Endothelial cell of umbilical vein (primary cell): ENCODE results near the gene SLC16A5. TPM values are rescaled to one million over a fixed set of nuclear protein-coding genes. Genes with fewer than 3 reads are reported as not detected.

Experiments
- BruUV-seq: library from RNA; stranded (reverse); fragments of 400-500 nt; replicated peaks from 2 replicates; lab custom pipeline; 2021; lab: Mats Ljungman, UMichigan
- CTCF ChIA-PET: fragments of 300-600, 350-600 bp; sonication (Branson Sonifier 250); formaldehyde crosslinking; loops from one replicate; lab custom pipeline; 2021; ENCODE audit warnings: antibody characterized with exemption, inconsistent platforms; lab: Charles Lee
- POLR2A ChIA-PET: fragments of 300-600, 350-600 bp; sonication (Branson Sonifier 250); formaldehyde crosslinking; loops from one replicate; lab custom pipeline; 2021; ENCODE audit warnings: antibody characterized with exemption, inconsistent platforms; lab: Charles Lee
- DNase-seq: peaks from one replicate; pipeline ENCODE4 v3.0.0-alpha.2; 2011; ENCODE audit warnings: low read depth, low spot score
- FAIRE-seq: peaks from 2 replicates; lab custom pipeline; 2011; peaks lifted over from hg19 to GRCh38; lab: Jason Lieb, UNC
- H2AFZ ChIP-seq: 2 replicates; pipeline ENCODE4 v1.6.0; 2012; ENCODE audit warnings: low read depth, low read length, control low read depth, inconsistent platforms
- H3K27ac ChIP-seq: 2 replicates; pipeline ENCODE4 v1.5.1; 2011; ENCODE audit warnings: low read depth, mild to moderate bottlenecking, control low read depth, low read length, moderate library complexity; ENCODE audit not compliant: insufficient read depth
- H3K27me3 ChIP-seq, 2 experiments: 2 replicates each; pipeline versions ENCODE4 v1.6.0 to v1.6.1; 2011; ENCODE audit warnings: low read length in 2 of 2, mixed read lengths in 1 of 2; ENCODE audit not compliant: control insufficient read depth in 2 of 2, insufficient read depth in 2 of 2
- H3K36me3 ChIP-seq, 2 experiments: 2 replicates in 1 of 2; 3 replicates in 1 of 2; pipeline ENCODE4 v1.5.1; 2011; ENCODE audit warnings: low read length in 2 of 2, mild to moderate bottlenecking in 1 of 2, moderate library complexity in 1 of 2; ENCODE audit not compliant: control insufficient read depth in 2 of 2, insufficient read depth in 2 of 2; ENCODE audit errors: extremely low read depth in 1 of 2
- H3K4me1 ChIP-seq: 3 replicates; pipeline ENCODE4 v1.5.1; 2011; ENCODE audit warnings: mild to moderate bottlenecking, low read length; ENCODE audit not compliant: control insufficient read depth, insufficient read depth; ENCODE audit errors: extremely low read depth
- H3K4me2 ChIP-seq: 2 replicates; pipeline ENCODE4 v1.6.1; 2011; ENCODE audit warnings: low read length, control low read depth, mixed read lengths; ENCODE audit not compliant: insufficient read depth
- H3K4me3 ChIP-seq, 3 experiments: fragments of 200-600 bp in 1 of 3; sonication (generic), shearing (Covaris generic) in 1 of 3; replicated peaks in 1 of 3; 2 replicates each; pipeline ENCODE4 v1.5.1; 2011 to 2016; ENCODE audit warnings: control low read depth in 3 of 3, low read length in 3 of 3, mild to moderate bottlenecking in 2 of 3, inconsistent platforms in 1 of 3, low read depth in 1 of 3, moderate library complexity in 1 of 3; ENCODE audit not compliant: insufficient read depth in 1 of 3
- H3K79me2 ChIP-seq: 2 replicates; pipeline ENCODE4 v1.6.0; 2012; ENCODE audit warnings: low read length, inconsistent platforms; ENCODE audit not compliant: control insufficient read depth, insufficient read depth
- H3K9ac ChIP-seq: replicated peaks from 2 replicates; pipeline ENCODE3; 2011; ENCODE audit warnings: low read length, control low read depth; ENCODE audit not compliant: insufficient read depth; ENCODE audit errors: extremely low read depth
- H3K9me1 ChIP-seq: replicated peaks from 3 replicates; pipeline ENCODE4 v1.6.0; 2011; ENCODE audit warnings: mild to moderate bottlenecking, low read length; ENCODE audit not compliant: control insufficient read depth, insufficient read depth; ENCODE audit errors: extremely low read depth
- H3K9me3 ChIP-seq: replicated peaks from 2 replicates; pipeline ENCODE4 v1.5.1; 2012; ENCODE audit warnings: low read length, inconsistent platforms; ENCODE audit not compliant: control insufficient read depth, insufficient read depth
- H4K20me1 ChIP-seq: replicated peaks from 2 replicates; pipeline ENCODE3; 2011; ENCODE audit warnings: mild to moderate bottlenecking, low read length; ENCODE audit not compliant: control insufficient read depth, insufficient read depth; ENCODE audit errors: extremely low read depth
- EZH2 ChIP-seq: IDR thresholded peaks from 2 replicates; pipeline ENCODE4 v1.6.1; 2012; ENCODE audit warnings: borderline replicate concordance, low read depth, mild to moderate bottlenecking, moderate library complexity, low read length, inconsistent platforms; ENCODE audit not compliant: severe bottlenecking
- FOS ChIP-seq: IDR thresholded peaks from 2 replicates; pipeline ENCODE4 v1.6.1; 2011; ENCODE audit warnings: mild to moderate bottlenecking, low read length, moderate library complexity, borderline replicate concordance; ENCODE audit not compliant: insufficient read depth
- GATA2 ChIP-seq: IDR thresholded peaks from 2 replicates; pipeline ENCODE4 v1.7.0; 2011; ENCODE audit warnings: low read depth, mild to moderate bottlenecking, moderate library complexity, mixed read lengths, low read length; ENCODE audit not compliant: insufficient read length, insufficient read depth
- JUN ChIP-seq: IDR thresholded peaks from 2 replicates; pipeline ENCODE4 v1.6.1; 2011; ENCODE audit warnings: borderline replicate concordance, low read depth; ENCODE audit not compliant: insufficient read length, insufficient read depth
- MYC ChIP-seq: IDR thresholded peaks from one replicate; pipeline ENCODE4 v1.6.1; 2011; ENCODE audit warnings: mild to moderate bottlenecking, low read depth, low read length
- POLR2A ChIP-seq: IDR thresholded peaks from 2 replicates; pipeline ENCODE4 v1.6.1; 2012; ENCODE audit warnings: low read depth, mild to moderate bottlenecking, control low read depth, low read length
- POLR2AphosphoS5 ChIP-seq: IDR thresholded peaks from 2 replicates; pipeline ENCODE4 v1.6.1; 2012; ENCODE audit warnings: low read depth, mild to moderate bottlenecking, control low read depth, low read length, moderate library complexity; ENCODE audit not compliant: insufficient read depth
- dilution Hi-C: fragments of 300-500 bp; cut with MboI; formaldehyde crosslinking; loops from one replicate; pipeline ENCODE4 v1.15.0; 2019; ENCODE audit warnings: low sequenced_read_pairs; ENCODE audit not compliant: extremely low pct_ligation_motif_present
- intact Hi-C: fragments of 100-400 bp; cut with micrococcal nuclease; formaldehyde crosslinking; loops from one replicate; pipeline ENCODE4 v1.10.0; 2022
- polyA plus RNA-seq, 4 experiments: library from polyadenylated mRNA; depleted of rRNA in 3 of 4; stranded (reverse) in 3 of 4; unstranded in 1 of 4; fragments of >200 nt; gene quantifications; 2 replicates each; pipeline versions ENCODE4 v1.2.1 to v1.2.3, GENCODE V29; 2011 to 2012; ENCODE audit warnings: missing spikeins in 1 of 4
- total RNA-seq: library from RNA; stranded (reverse); gene quantifications from 2 replicates; pipeline ENCODE4 v1.2.3, GENCODE V29; 2021
- TF ChIP-seq, protein P1 (sequence below), 2 donors: IDR thresholded peaks; 1 replicate in 1 of 2; 2 replicates in 1 of 2; pipeline ENCODE4 v1.5.1; 2011; ENCODE audit warnings: low read length in 2 of 2, mild to moderate bottlenecking in 2 of 2, moderate library complexity in 2 of 2, control low read depth in 1 of 2, inconsistent platforms in 1 of 2, low read depth in 1 of 2; ENCODE audit not compliant: insufficient read depth in 1 of 2; ENCODE audit errors: extremely low read depth in 1 of 2
- TF ChIP-seq, protein P2 (sequence below): IDR thresholded peaks from 2 replicates; pipeline ENCODE4 v1.6.1; 2011; ENCODE audit not compliant: insufficient read depth, insufficient read length

The SLC16A5 gene
- total and polyA plus RNA-seq, 2 donors (not counting 3 experiments of a cell fraction or from before 2014, with no cell fraction given), result 16.4 to 23.3 TPM

DNA sequence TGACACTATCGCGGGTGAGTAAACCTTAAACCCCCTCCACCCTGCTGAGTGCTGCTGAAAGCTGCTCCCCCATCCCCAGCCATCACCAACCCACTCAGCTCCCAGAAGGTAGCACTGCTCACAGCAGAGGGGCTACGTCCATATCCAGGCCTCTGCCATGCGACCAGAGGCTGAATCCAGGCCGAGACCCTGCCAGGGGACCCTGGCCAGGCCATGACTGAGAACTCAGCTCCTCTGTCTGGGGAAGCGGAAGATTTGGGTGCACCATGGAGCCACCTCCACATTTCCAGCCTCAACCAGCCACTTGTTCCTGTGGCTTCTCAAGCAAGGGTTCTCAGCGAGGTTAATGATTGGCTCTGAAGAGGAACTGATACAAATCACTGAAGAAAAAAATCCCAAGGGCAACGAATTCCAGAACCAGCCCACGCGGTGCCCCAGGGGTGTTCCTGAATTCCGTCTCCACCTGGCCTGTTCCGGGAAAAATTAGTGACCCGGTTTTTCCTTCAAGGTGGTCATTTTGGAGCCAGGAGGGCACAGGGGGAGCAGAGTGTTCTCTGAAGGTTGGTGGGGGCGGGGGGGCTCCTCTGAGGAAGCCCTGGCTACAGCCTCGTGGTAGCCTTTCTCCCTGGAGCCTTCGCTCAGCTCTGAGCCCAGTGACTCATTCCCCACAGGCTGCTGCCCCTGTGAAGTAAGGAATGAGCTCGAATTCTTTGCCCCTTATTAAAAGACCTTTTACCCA is 9.3 kb upstream of the SLC16A5 start:
- Histone ChIP-seq H3K9ac (peak overlapping the region; percentile 24), H2AFZ (peak overlapping the region; percentile 97), H3K79me2 (no peaks in the 10 kb centered on the region), H3K4me1 (peaks cover 16% of the 10 kb centered on the region), H3K4me2 (no peak overlapping the region), H3K9me3 (no peaks in the 10 kb centered on the region), H3K27ac (peak overlapping the region; percentile 51), H3K36me3 (no peaks in the 10 kb centered on the region), H3K9me1 (no peaks in the 10 kb centered on the region), H3K4me3 (no peak overlapping the region), H4K20me1 (no peaks in the 10 kb centered on the region), H3K27me3 (no peaks in the 10 kb centered on the region)
- DNase-seq (no peak), FAIRE-seq (peak; percentile 53)
- ChIA-PET POLR2A (interaction anchor here (0.5 to 1.7 kb wide), 2 partner anchors 9 to 146 kb away, joined by 5 read pairs; partner anchors contain the start of gene SLC16A5), CTCF (interaction anchor here (0.6 to 1.8 kb wide), 9 partner anchors 9 to 123 kb away, joined by 3 to 12 read pairs (median 5); partner anchors contain the start of gene SLC16A5)
- dilution Hi-C loops, result no loop called here
- no peak for TF ChIP-seq MYC
- peak; percentile 13 for TF ChIP-seq FOS
- TF ChIP-seq, protein P1, sequence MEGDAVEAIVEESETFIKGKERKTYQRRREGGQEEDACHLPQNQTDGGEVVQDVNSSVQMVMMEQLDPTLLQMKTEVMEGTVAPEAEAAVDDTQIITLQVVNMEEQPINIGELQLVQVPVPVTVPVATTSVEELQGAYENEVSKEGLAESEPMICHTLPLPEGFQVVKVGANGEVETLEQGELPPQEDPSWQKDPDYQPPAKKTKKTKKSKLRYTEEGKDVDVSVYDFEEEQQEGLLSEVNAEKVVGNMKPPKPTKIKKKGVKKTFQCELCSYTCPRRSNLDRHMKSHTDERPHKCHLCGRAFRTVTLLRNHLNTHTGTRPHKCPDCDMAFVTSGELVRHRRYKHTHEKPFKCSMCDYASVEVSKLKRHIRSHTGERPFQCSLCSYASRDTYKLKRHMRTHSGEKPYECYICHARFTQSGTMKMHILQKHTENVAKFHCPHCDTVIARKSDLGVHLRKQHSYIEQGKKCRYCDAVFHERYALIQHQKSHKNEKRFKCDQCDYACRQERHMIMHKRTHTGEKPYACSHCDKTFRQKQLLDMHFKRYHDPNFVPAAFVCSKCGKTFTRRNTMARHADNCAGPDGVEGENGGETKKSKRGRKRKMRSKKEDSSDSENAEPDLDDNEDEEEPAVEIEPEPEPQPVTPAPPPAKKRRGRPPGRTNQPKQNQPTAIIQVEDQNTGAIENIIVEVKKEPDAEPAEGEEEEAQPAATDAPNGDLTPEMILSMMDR (IDR thresholded peaks at IDR 0.05; ENCODE audit: extremely low read depth in 1 of 2, insufficient read depth in 1 of 2, low read depth in 1 of 2, low read length in 2 of 2), result no peak
- intact Hi-C loops, result no loop called here
- BruUV-seq, result no TSS peak

DNA sequence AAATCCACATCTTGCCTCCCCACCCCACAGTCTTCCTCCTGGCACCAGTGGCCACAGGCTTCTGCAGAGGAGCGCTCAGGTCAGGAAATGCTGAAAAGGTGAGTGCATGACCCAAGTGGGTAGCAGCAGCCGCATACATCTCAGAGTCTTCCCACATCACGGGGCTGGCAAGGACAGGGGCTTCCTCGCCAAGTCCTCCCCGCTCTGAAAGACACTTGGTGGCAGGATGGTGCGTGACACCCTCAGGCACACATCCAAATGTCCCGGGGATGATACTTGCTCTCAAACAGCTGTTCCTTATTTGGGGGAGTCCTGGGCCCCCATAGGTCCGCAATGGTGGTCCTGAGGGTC is 8.8 kb upstream of the SLC16A5 start:
- Histone ChIP-seq H2AFZ (peak overlapping the region; percentile 97), H3K4me1 (peaks cover 19% of the 10 kb centered on the region), H3K9me3 (no peaks in the 10 kb centered on the region), H3K27me3 (no peaks in the 10 kb centered on the region), H3K27ac (no peak overlapping the region), H3K36me3 (no peaks in the 10 kb centered on the region), H4K20me1 (no peaks in the 10 kb centered on the region), H3K4me3 (no peak overlapping the region), H3K9me1 (no peaks in the 10 kb centered on the region), H3K4me2 (no peak overlapping the region), H3K79me2 (no peaks in the 10 kb centered on the region), H3K9ac (no peak overlapping the region)
- dilution Hi-C loops (no loop called here), intact Hi-C loops (no loop called here)
- CTCF ChIA-PET, result interaction anchor here (0.9 to 1.8 kb wide), 8 partner anchors 9 to 123 kb away, joined by 3 to 12 read pairs (median 6); partner anchors contain the start of gene SLC16A5
- no peak for TF ChIP-seq POLR2A
- no peak for TF ChIP-seq JUN
- TF ChIP-seq, protein P1 (IDR thresholded peaks at IDR 0.05; ENCODE audit: extremely low read depth in 1 of 2, insufficient read depth in 1 of 2, low read depth in 1 of 2, low read length in 2 of 2), result no peak
- TF ChIP-seq FOS, result no peak
- no peak for TF ChIP-seq MYC
- TF ChIP-seq, protein P2, sequence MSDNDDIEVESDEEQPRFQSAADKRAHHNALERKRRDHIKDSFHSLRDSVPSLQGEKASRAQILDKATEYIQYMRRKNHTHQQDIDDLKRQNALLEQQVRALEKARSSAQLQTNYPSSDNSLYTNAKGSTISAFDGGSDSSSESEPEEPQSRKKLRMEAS, result no peak
- no peak for TF ChIP-seq POLR2AphosphoS5
- TF ChIP-seq EZH2, result no peak
- TF ChIP-seq GATA2, result no peak
- DNase-seq (no peak), FAIRE-seq (no peak)
- POLR2A ChIA-PET, result interaction anchor here (1.7 kb wide), 1 partner anchor 9 kb away, joined by 5 read pairs; the partner anchor contains the start of gene SLC16A5
- BruUV-seq, result no TSS peak
